Bronchial epithelial cell (primary cell): Measurements from ENCODE around the gene LGALS9. TPM values are rescaled to one million over a fixed set of nuclear protein-coding genes. Genes with fewer than 3 reads are reported as not detected.
A peak's percentile ranks its signal among the peaks of the same experiment; 100 is the strongest.

Experiments
- DNase-seq: peaks from one replicate; pipeline ENCODE4 v3.0.0-alpha.2; 2010; ENCODE audit warnings: low read depth
- FAIRE-seq: peaks from 2 replicates; lab custom pipeline; 2011; peaks lifted over from hg19 to GRCh38; lab: Jason Lieb, UNC
- H3K27me3 ChIP-seq: 2 replicates; pipeline ENCODE4 v1.5.1; 2011; ENCODE audit warnings: low read length; ENCODE audit not compliant: control insufficient read depth, insufficient read depth
- H3K36me3 ChIP-seq: 2 replicates; pipeline ENCODE4 v1.5.1; 2011; ENCODE audit warnings: low read length; ENCODE audit not compliant: control insufficient read depth, insufficient read depth
- H3K4me3 ChIP-seq: 2 replicates; pipeline ENCODE4 v1.5.1; 2011; ENCODE audit warnings: mild to moderate bottlenecking, low read depth, low read length, control low read depth
- CTCF ChIP-seq: IDR thresholded peaks from 2 replicates; pipeline ENCODE4 v1.5.1; 2011; ENCODE audit warnings: mild to moderate bottlenecking, moderate library complexity, low read length, control low read depth, inconsistent platforms; ENCODE audit not compliant: insufficient read depth, severe bottlenecking
- total RNA-seq: library from RNA; depleted of rRNA; stranded (reverse); fragments of >200 nt; gene quantifications from 2 replicates; pipeline ENCODE4 v1.2.1, GENCODE V29; 2014

LGALS9 gene
- total RNA-seq, 1 donor from 2014 or later: 1.3 TPM

DNA sequence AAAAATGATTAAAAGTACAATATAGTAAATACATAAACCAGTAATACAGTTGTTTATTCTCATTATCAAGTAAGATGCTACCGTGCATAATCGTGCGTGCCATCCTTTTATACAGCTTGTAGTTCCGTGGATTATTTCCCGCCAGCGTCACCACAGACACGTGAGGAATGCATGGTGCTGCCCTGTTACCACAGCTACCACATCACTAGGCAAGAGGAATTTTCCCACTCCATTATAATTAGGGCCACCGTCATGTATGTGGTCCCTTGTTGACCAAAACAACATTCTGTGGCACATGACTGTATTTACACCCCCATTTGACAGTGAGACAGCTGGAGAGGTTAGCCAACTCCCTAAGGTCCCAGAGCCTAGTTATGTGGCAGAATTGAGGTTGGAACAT lies 30.5 kb upstream of the LGALS9 start:
- FAIRE-seq (no peak), DNase-seq (no peak)
- no peaks in the 10 kb centered on the region for H3K27me3 ChIP-seq
- TF ChIP-seq CTCF: no peak
- H3K36me3 ChIP-seq: peaks cover 2% of the 10 kb centered on the region
- H3K4me3 ChIP-seq: no peak overlapping the region

GRCh38 chr17:27601069-27601974 lies 29.7 kb upstream of the LGALS9 start:
- DNase-seq (peak; percentile 63), FAIRE-seq (no peak)
- Histone ChIP-seq H3K4me3 (no peak overlapping the region), H3K36me3 (peaks cover 2% of the 10 kb centered on the region), H3K27me3 (no peaks in the 10 kb centered on the region)
- peak; percentile 88 for TF ChIP-seq CTCF

GRCh38 chr17:27601975-27602302 lies 29.0 kb upstream of the LGALS9 start:
- H3K4me3 ChIP-seq: no peak overlapping the region
- FAIRE-seq (no peak), DNase-seq (no peak)
- H3K27me3 ChIP-seq: no peaks in the 10 kb centered on the region
- peaks cover 2% of the 10 kb centered on the region for H3K36me3 ChIP-seq
- TF ChIP-seq CTCF: no peak

DNA sequence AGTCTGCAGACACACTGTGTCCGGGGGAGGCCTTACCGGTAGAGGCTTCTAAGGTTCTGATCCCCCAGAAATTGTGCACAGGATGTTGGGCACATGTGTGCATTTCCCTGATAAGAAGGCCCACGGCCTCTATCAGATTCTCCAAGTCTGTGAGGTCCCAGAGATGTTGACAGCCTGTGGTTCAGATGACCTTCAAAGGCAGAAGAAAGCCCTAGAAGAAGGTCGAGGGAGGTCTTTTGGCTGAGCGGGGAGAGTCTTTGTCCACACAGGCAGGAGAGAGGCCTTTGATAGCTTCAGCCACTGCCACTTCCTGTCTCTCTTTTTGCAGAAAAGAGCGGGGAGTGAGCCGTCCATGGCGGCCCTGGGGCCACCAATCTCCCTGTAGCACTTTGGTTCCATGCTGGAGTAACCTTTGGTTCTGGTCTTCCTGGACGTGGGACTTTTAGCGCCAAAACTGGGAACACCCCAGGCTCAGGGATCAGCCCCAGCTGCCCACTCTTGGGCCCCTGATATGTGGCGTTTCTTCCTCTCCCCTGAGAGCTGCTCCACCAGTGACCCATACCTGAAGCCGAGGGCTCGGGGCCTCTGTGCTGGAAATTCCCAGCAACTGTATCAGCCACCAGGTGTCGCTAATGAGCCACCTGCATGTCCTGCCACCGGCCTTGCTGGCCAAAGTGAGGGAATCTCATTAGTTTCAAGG lies 28.1 kb upstream of the LGALS9 start:
- Histone ChIP-seq H3K4me3 (no peak overlapping the region), H3K36me3 (peaks cover 2% of the 10 kb centered on the region), H3K27me3 (no peaks in the 10 kb centered on the region)
- peak; percentile 95 for TF ChIP-seq CTCF
- peak; percentile 52 for DNase-seq
- FAIRE-seq: no peak

DNA sequence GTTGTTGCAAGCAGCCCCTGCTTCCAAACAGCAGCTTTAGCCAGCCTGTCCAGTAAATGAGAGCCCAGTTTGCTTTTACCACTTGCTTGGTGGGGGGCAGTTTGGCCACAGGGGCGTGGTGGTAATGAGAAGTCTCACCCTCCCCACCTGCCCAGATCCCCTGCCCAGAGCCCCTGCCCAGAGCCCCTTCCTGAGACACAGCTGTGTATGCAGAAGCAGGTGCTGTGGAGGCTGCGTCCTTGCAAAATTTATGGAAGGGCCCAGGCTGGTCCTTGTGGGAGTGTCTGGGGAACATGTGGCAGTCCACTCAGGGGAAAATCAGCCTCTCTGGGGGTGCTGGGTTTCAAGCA lies 27.6 kb upstream of the LGALS9 start:
- DNase-seq: no peak
- peaks cover 2% of the 10 kb centered on the region for H3K36me3 ChIP-seq
- no peak overlapping the region for H3K4me3 ChIP-seq
- no peaks in the 10 kb centered on the region for H3K27me3 ChIP-seq
- no peak for FAIRE-seq
- TF ChIP-seq CTCF: no peak
